GM21619 (cell line): ENCODE results near the gene SPEM2.

ENCODE experiments used
- ATAC-seq: cut with Tn5 transposase; IDR thresholded peaks from one replicate; pipeline ENCODE4 v1.9.1; 2021; ENCODE audit not compliant: unreplicated experiment

SPEM2 gene

GRCh38 chr17:7425316-7425715 lies at the start of gene SPEM2:
SPEM2 (plus strand) TSS chr17:7425616; CDS start chr17:7425689, 73 bp downstream.
- no peak for ATAC-seq

GRCh38 chr17:7379134-7379533 lies 46.3 kb upstream of the SPEM2 start:
- no peak for ATAC-seq

GRCh38 chr17:7380321-7380720 lies 45.1 kb upstream of the SPEM2 start:
- no peak for ATAC-seq

- ATAC-seq, result no peak
These were observed 44.3 kb upstream of the SPEM2 start, which contains the start of gene TNK1 for GRCh38 chr17:7380855-7381683. TNK1 (plus strand) TSS chr17:7381089; CDS start chr17:7382927, 1,838 bp downstream.

- ATAC-seq, result no peak
These were observed 42.5 kb upstream of the SPEM2 start for GRCh38 chr17:7382901-7383300.

GRCh38 chr17:7383371-7383741 lies 42.1 kb upstream of the SPEM2 start:
- no peak for ATAC-seq

- no peak for ATAC-seq
These were observed 41.5 kb upstream of the SPEM2 start for GRCh38 chr17:7383742-7384488.

GRCh38 chr17:7384489-7385081 lies 40.8 kb upstream of the SPEM2 start:
- ATAC-seq, result no peak

- ATAC-seq, result no peak
These were observed 36.6 kb upstream of the SPEM2 start for GRCh38 chr17:7388856-7389255.

- ATAC-seq, result no peak
These were observed 35.2 kb upstream of the SPEM2 start for GRCh38 chr17:7389924-7390910.

- no peak for ATAC-seq
These were observed 34.1 kb upstream of the SPEM2 start for GRCh38 chr17:7391307-7391706.

GRCh38 chr17:7392696-7393612 lies 32.5 kb upstream of the SPEM2 start:
- ATAC-seq, result no peak

GRCh38 chr17:7393613-7394451 lies 31.6 kb upstream of the SPEM2 start:
- ATAC-seq, result peak; percentile 35

GRCh38 chr17:7394452-7395191 lies 30.8 kb upstream of the SPEM2 start, which contains the start of gene PLSCR3:
PLSCR3 (minus strand) TSS chr17:7394525; CDS start chr17:7394110, 415 bp downstream.
- ATAC-seq, result peak; percentile 75

GRCh38 chr17:7396147-7396546 lies 29.3 kb upstream of the SPEM2 start:
- no peak for ATAC-seq

- ATAC-seq, result no peak
These were observed 26.8 kb upstream of the SPEM2 start for GRCh38 chr17:7398612-7399011.

- ATAC-seq, result no peak
These were observed 22.2 kb upstream of the SPEM2 start for GRCh38 chr17:7403043-7403726.

GRCh38 chr17:7403727-7403976 lies 21.8 kb upstream of the SPEM2 start:
- ATAC-seq, result peak; percentile 13
